Muscle layer of duodenum (tissue), 2 donors: ENCODE data around the gene SH3BP1.
A peak's percentile ranks its signal among the peaks of the same experiment; 100 is the strongest.

ENCODE experiments used
- H3K27ac ChIP-seq: one replicate; pipeline ENCODE4 v1.7.0; 2013; ENCODE audit warnings: mild to moderate bottlenecking, low read length
- H3K27me3 ChIP-seq: one replicate; pipeline ENCODE4 v1.7.0; 2013; ENCODE audit warnings: low read depth, mild to moderate bottlenecking, control low read depth, low read length
- H3K36me3 ChIP-seq, 2 donors: one replicate each; pipeline ENCODE4 v1.7.0; 2013; ENCODE audit warnings: low read length in 2 of 2, control low read depth in 1 of 2, mild to moderate bottlenecking in 1 of 2; ENCODE audit not compliant: insufficient read depth in 2 of 2, control insufficient read depth in 1 of 2
- H3K4me1 ChIP-seq, 2 donors: one replicate each; pipeline ENCODE4 v1.7.0; 2013; ENCODE audit warnings: low read length in 2 of 2, mild to moderate bottlenecking in 2 of 2, control low read depth in 1 of 2, moderate library complexity in 1 of 2; ENCODE audit not compliant: insufficient read depth in 2 of 2, control insufficient read depth in 1 of 2
- H3K4me3 ChIP-seq, 2 donors: one replicate each; pipeline ENCODE4 v1.7.0; 2013; ENCODE audit warnings: low read length in 2 of 2, low read depth in 1 of 2, mild to moderate bottlenecking in 1 of 2
- H3K9me3 ChIP-seq, 2 donors: one replicate each; pipeline ENCODE4 v1.7.0; 2013; ENCODE audit warnings: low read length in 2 of 2, control low read depth in 1 of 2, mild to moderate bottlenecking in 1 of 2; ENCODE audit not compliant: control insufficient read depth in 1 of 2
- donor health status: healthy.

Gene SH3BP1

DNA sequence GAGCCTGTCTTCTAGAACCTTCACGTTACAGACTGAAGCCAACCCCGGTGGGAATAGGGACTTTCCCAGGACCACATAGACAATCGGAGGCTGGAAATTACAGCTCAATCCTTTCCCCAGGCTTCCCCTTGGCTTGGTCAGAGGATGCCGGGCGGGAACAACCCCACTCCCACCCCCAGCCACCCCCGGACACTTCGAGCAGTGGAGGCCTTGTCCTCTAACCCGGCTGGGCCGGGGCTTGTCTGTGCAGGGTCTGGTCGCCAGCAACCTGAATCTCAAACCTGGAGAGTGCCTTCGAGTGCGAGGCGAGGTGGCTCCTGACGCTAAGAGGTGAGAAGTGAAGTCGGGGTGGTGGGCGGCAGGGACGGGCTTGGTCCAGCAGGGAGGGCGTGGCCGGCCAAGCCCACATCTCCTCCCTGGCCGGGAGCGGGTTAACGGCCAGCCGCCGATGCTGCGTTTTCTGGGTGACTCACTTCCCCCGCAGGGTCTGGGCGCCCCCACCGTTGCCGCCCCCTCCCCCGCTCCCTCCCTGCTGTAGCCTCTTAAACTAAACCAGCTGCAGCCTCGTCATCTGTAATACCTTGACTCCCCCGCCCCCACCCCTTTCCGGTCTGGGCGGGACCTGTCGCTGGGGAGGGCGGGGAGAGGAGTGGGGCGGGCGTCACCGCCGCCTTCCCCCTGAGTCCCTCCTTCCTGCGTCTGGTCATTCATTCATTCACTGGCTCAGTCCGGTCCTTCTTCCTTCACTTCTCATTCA lies 37.4 kb downstream of the SH3BP1 start:
- Histone ChIP-seq H3K9me3 (no peaks in the 10 kb centered on the region), H3K27me3 (no peaks in the 10 kb centered on the region), H3K27ac (peak overlapping the region; percentile 89), H3K4me3 (peak overlapping the region; percentile 78 to 80), H3K4me1 (peaks cover 10 to 40% of the 10 kb centered on the region in 2 donors), H3K36me3 (peaks cover 5% of the 10 kb centered on the region in 2 donors)

DNA sequence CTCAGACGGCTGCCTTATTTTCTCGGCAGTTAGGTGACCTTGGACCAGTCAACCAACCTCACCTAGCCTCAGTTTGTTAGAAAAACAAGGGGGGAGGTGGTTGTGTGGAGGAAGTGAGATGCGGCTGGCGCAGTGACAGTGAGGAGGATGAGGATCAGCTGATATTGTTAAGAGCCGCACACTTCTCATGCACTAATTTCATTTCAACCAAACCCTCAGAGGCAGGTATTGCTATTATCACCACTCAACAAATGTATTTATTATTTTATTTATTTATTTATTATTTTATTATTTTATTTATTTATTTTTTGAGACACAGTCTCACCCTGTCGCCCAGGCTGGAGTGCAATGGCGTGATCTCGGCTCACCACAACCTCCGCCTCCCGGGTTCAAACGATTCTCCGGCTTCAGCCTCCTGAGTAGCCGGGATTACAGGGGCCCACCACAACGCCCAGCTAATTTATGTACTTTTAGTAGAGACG lies 38.1 kb downstream of the SH3BP1 start:
- Histone ChIP-seq H3K4me3 (peak overlapping the region; percentile 60 to 80), H3K9me3 (no peaks in the 10 kb centered on the region), H3K36me3 (peaks cover 5% of the 10 kb centered on the region in 2 donors), H3K4me1 (peaks cover 10 to 40% of the 10 kb centered on the region in 2 donors), H3K27me3 (no peaks in the 10 kb centered on the region), H3K27ac (peak overlapping the region; percentile 89)

DNA sequence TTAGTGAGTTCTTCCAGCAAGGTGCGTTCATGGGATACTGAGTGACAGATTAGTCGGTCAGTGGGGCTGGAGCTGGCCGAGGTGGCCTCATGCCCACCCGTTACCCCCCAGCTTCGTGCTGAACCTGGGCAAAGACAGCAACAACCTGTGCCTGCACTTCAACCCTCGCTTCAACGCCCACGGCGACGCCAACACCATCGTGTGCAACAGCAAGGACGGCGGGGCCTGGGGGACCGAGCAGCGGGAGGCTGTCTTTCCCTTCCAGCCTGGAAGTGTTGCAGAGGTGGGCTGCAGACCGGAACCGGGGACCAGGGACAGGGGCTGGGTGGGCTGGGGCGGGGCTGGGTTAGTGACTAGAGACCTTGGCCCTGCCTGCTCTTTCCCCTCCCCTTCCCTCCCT lies 38.9 kb downstream of the SH3BP1 start:
- H3K27ac ChIP-seq, result no peak overlapping the region

DNA sequence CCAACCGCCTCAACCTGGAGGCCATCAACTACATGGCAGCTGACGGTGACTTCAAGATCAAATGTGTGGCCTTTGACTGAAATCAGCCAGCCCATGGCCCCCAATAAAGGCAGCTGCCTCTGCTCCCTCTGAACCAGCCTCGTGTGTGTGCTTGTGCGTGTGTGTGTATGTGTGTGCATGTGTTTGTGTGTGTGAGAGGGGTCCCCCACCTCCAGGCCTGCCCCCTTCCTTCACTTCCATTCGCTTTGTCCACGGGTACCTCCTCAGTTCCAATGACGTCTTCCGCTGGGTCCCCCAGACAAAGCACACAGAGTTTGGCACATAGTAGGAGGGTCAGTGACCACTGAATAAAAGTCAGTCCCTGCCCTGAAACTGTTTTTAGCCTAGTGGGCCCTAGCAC lies 40.2 kb downstream of the SH3BP1 start:
- H3K27ac ChIP-seq, result no peak overlapping the region
- no peaks in the 10 kb centered on the region for H3K27me3 ChIP-seq
- H3K4me3 ChIP-seq, result no peak overlapping the region
- H3K4me1 ChIP-seq, result peaks cover 10 to 27% of the 10 kb centered on the region in 2 donors
- peaks cover 5% of the 10 kb centered on the region in 2 donors for H3K36me3 ChIP-seq
- no peaks in the 10 kb centered on the region for H3K9me3 ChIP-seq

More for the DNA sequence above, 38.9 kb downstream of the SH3BP1 start:
- no peaks in the 10 kb centered on the region for H3K9me3 ChIP-seq
- no peaks in the 10 kb centered on the region for H3K27me3 ChIP-seq
- peak overlapping the region in 1 of 2 donors; percentile 7 for H3K4me3 ChIP-seq
- H3K36me3 ChIP-seq, result peaks cover 5% of the 10 kb centered on the region in 2 donors
- peaks cover 10 to 33% of the 10 kb centered on the region in 2 donors for H3K4me1 ChIP-seq

DNA sequence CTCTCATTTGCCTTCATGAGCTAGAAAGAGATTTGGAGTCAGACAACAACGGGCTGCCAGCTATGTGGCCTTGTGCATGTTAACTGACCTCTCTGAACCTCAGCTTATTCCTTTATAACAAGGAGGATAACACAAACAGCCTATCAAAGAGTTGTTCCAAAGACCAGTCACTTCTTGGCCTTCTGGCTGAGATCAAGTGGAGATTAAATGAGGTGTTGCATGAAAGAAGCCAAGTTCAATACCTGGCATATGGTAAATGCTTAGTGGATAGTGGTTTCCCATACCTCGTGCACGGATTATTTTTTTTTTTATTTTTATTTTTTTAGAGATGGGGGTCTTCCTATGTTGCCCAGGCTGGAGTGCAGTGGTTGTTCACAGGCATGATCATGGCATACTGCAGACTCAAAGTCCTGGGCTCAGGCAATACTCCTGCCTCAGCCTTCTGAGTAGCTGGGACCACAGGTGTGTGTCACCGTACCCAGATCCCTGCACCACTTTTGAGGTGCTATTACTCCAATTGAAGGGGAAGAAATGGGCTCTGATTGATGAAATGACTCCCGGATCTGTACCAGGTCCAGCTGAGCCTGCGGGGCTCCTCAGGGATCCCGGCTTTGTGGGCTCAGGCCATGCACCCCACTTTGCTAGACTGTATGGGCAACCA lies 40.9 kb downstream of the SH3BP1 start:
- no peaks in the 10 kb centered on the region for H3K9me3 ChIP-seq
- peaks cover 10 to 27% of the 10 kb centered on the region in 2 donors for H3K4me1 ChIP-seq
- H3K27me3 ChIP-seq, result no peaks in the 10 kb centered on the region
- H3K4me3 ChIP-seq, result no peak overlapping the region
- peaks cover 5% of the 10 kb centered on the region in 2 donors for H3K36me3 ChIP-seq
- H3K27ac ChIP-seq, result no peak overlapping the region

DNA sequence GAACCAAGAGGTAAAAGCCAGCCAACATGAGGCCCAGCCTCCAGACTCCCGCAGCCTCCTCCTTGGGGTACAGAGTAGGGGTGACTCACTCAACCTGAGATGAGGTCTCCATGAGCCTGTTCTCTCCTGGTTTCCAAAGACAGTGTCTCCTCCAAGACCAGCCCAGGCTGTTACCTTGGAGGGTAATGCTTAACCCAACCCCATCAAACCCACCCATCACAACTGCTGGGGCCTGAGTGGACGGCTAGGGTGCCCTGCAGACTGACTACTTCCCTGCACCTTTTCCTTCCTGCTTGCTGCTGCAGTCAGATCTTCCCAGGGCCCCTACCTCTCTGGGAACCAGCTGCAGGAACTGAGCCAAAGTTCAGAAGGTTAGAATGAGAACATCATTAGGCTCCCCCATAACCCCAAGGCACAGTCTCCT lies 41.5 kb downstream of the SH3BP1 start:
- peaks cover 5% of the 10 kb centered on the region in 2 donors for H3K36me3 ChIP-seq

DNA sequence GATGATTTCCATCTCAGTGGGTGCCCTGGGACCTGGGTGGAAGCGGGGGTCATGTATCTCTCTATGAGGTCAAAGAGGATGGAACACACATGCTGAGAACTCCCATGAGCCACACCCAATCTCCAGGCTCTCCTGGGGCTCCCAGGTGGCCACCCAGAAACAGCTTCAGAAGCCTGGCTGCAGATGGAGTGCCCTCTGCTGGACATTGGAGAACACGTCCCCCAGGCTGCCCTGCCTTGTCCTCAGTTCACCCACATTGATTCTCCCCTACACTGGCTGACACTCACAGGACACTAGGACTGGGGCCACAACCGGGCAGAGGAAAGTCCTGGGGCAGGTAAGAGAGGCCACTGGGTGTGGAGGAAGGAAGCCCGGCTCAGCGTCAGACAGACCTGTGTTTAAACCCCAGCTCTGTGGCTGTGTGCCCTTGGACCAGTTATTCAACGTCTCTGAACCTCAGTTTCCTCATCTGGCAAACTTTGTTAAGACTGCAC lies 42.1 kb downstream of the SH3BP1 start:
- Histone ChIP-seq H3K4me3 (no peak overlapping the region), H3K9me3 (no peaks in the 10 kb centered on the region), H3K36me3 (peaks cover 3 to 5% of the 10 kb centered on the region in 2 donors), H3K4me1 (peaks cover 10 to 22% of the 10 kb centered on the region in 2 donors), H3K27me3 (no peaks in the 10 kb centered on the region), H3K27ac (no peak overlapping the region)

More for the DNA sequence above, 41.5 kb downstream of the SH3BP1 start:
- peaks cover 10 to 22% of the 10 kb centered on the region in 2 donors for H3K4me1 ChIP-seq
- no peak overlapping the region for H3K4me3 ChIP-seq
- no peaks in the 10 kb centered on the region for H3K27me3 ChIP-seq
- no peaks in the 10 kb centered on the region for H3K9me3 ChIP-seq
- no peak overlapping the region for H3K27ac ChIP-seq

DNA sequence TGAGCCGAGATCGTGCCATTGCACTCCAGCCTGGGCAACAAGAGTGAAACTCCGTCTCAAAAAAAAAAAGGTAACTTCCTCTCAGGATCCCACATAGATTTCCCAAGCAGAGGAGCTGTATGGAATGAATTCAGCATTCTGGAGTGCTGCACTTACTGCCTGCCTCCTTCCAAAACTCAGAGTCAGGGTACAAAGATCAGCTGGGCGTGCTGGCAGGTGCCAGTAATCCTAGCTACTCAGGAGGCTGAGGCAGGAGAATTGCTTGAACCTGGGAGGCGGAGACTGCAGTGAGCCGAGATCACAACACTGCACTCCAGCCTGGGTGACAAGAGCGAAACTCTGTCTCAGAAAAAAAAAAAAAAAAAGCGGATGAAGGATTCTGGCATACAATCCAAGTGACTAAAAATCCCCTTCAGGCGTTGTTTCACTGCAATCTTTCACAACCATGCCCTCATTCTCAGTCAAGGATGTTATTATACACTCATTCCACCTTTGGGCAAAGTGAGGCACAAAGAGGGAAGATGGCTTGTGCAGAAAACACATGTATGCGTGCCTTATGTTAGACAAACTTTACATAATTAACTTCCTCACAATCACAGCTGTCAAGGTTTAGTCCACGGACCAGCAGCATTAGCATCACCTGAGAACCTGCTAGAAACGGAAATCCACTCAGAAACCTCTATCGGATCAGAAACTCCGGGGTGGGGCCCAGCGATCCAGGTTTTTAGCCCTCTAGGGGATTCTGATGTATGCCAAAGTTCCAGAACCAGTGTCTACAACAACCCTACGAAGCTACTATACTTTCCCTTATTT lies 45.5 kb downstream of the SH3BP1 start:
- Histone ChIP-seq H3K27ac (peak overlapping the region; percentile 51), H3K9me3 (no peaks in the 10 kb centered on the region), H3K27me3 (no peaks in the 10 kb centered on the region), H3K36me3 (peaks cover 5 to 10% of the 10 kb centered on the region in 2 donors), H3K4me1 (peaks cover 6 to 25% of the 10 kb centered on the region in 2 donors), H3K4me3 (no peak overlapping the region)

DNA sequence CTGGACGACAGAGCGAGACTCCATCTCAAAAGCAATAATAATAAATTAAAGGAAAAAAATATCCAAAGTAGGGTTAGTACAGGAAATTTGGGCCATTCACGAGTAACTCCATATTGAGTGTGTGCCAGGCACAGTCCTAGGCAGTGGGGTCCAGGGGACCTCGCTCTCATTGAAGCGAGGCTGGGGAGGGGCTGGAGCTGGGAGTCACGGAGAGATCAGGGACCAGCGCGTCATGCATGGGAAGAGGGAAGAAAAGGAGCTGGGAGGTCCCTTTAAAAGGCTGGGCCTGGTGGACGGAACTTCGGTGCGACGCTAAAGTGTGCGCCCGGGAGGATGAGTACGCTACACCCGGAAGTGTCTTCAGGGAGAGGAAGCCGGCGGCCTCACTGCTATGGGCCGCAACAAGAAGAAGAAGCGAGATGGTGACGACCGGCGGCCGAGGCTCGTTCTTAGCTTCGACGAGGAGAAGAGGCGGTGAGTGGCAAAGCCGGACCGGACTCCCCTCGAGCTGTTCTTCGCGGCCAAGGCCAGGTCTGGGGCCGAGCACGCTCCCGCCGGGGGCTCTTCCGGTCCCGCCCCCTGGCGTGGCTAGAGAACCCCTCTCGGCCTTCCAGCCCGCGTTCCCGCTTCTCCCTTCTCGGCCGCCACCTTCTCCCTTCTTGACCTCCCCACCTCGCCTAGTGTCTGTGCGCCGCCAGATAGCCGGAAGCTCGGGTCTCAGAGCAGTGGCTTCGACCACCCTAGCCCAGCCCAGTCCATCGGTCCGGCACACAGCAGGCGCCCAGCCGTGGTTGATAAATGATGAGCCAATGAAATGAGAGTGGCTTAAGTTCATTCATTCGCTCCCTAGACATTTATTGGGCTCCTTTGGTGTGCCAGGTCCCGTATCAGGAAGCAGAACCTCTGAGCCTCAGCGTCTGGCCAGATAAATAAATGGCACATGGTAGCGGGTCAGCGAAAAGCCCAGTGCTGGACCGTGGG lies 46.8 kb downstream of the SH3BP1 start, which contains the start of gene NOL12:
Gene NOL12 (plus strand): TSS at position 342 of the 981 bp plus-strand sequence. CDS start 50 bp downstream, at position 392.
- peaks cover 2 to 21% of the 10 kb centered on the region in 2 donors for H3K4me1 ChIP-seq
- H3K4me3 ChIP-seq, result peak within 1 kb of the TSS; percentile 96 to 99
- peak within 1 kb of the TSS; percentile 90 for H3K27ac ChIP-seq
- no peaks in the 10 kb centered on the region for H3K27me3 ChIP-seq
- H3K9me3 ChIP-seq, result no peaks in the 10 kb centered on the region
- peaks cover 12 to 23% of the 10 kb centered on the region in 2 donors for H3K36me3 ChIP-seq

DNA sequence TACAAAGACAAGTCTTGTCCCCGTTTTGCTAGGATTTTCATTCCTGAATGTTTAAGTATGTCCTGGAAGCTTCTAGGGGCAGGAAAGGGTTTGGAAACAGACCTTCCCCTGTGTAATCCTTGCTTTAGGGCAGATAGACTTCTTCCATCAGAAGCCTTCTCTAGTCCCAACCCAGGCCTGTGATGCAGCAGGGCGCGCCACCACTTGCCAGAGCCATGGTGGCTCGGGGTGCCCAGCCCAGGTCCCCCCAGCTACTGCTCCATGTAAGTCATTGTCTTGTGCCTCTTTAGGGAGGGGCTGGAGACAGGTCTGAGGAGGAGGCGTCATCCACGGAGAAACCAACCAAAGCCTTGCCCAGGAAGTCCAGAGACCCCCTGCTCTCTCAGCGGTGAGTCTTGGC lies 50.9 kb downstream of the SH3BP1 start:
- peaks cover 32 to 47% of the 10 kb centered on the region in 2 donors for H3K36me3 ChIP-seq
- H3K27me3 ChIP-seq, result no peaks in the 10 kb centered on the region
- H3K9me3 ChIP-seq, result no peaks in the 10 kb centered on the region
- H3K4me1 ChIP-seq, result peaks cover 0 to 14% of the 10 kb centered on the region in 2 donors
- H3K27ac ChIP-seq, result no peak overlapping the region
- no peak overlapping the region for H3K4me3 ChIP-seq
